A673 (cell line): ENCODE measurements around the gene PIWIL4. TPM values are rescaled to one million over a fixed set of nuclear protein-coding genes. Genes with fewer than 3 reads are reported as not detected.

Experiments
- BruUV-seq: library from RNA; stranded (reverse); fragments of 400-500 nt; replicated peaks from 2 replicates; lab custom pipeline; 2021; lab: Mats Ljungman, UMichigan
- CTCF ChIA-PET: fragments of 300-600 bp; sonication (Branson Sonifier 250); formaldehyde crosslinking; loops from one replicate; lab custom pipeline; 2022; ENCODE audit warnings: antibody characterized with exemption; lab: Charles Lee
- POLR2A ChIA-PET: fragments of 300-600 bp; sonication (Branson Sonifier 250); formaldehyde crosslinking; loops from one replicate; lab custom pipeline; 2022; ENCODE audit warnings: antibody characterized with exemption; ENCODE audit not compliant: low non-redundant PET; lab: Charles Lee
- DNase-seq: peaks from one replicate; pipeline ENCODE4 v3.0.0-alpha.2; 2015; ENCODE audit warnings: low spot score
- H3K27ac ChIP-seq: fragments of 200-600 bp; sonication (generic); 2 replicates; pipeline ENCODE4 v1.5.1; 2016; ENCODE audit warnings: mixed run types, low read depth, mild to moderate bottlenecking, mixed read lengths, antibody characterized with exemption, low read length; ENCODE audit not compliant: poor library complexity, severe bottlenecking
- H3K27me3 ChIP-seq: fragments of 200-600 bp; sonication (generic); replicated peaks from 2 replicates; pipeline ENCODE4 v1.6.1; 2017; ENCODE audit warnings: mixed run types, low read depth, mild to moderate bottlenecking, mixed read lengths, antibody characterized with exemption, low read length; ENCODE audit not compliant: insufficient read depth, poor library complexity
- H3K36me3 ChIP-seq: fragments of 200-600 bp; sonication (generic); 2 replicates; pipeline ENCODE4 v1.6.1; 2016; ENCODE audit warnings: mixed run types, mild to moderate bottlenecking, mixed read lengths, antibody characterized with exemption, low read length; ENCODE audit not compliant: insufficient read depth, poor library complexity, severe bottlenecking
- H3K4me1 ChIP-seq: fragments of 200-600 bp; sonication (generic); 2 replicates; pipeline ENCODE4 v1.6.1; 2017; ENCODE audit warnings: mixed run types, mild to moderate bottlenecking, mixed read lengths, antibody characterized with exemption, low read length; ENCODE audit not compliant: insufficient read depth, poor library complexity, severe bottlenecking
- H3K4me3 ChIP-seq: fragments of 200-600 bp; sonication (generic); 2 replicates; pipeline ENCODE4 v1.5.1; 2016; ENCODE audit warnings: low read depth, mixed run types, mild to moderate bottlenecking, mixed read lengths, low read length; ENCODE audit not compliant: poor library complexity, severe bottlenecking
- H3K9me3 ChIP-seq: fragments of 200-600 bp; sonication (generic); 2 replicates; pipeline ENCODE4 v1.6.1; 2016; ENCODE audit warnings: mixed run types, low read depth, mild to moderate bottlenecking, mixed read lengths, antibody characterized with exemption, low read length; ENCODE audit not compliant: poor library complexity, severe bottlenecking
- CTCF ChIP-seq: fragments of 300-800, 200-600 bp; sonication (generic); conservative IDR thresholded peaks from 2 replicates; pipeline ENCODE4 v1.5.1; 2017; ENCODE audit warnings: low read depth, mild to moderate bottlenecking, antibody characterized with exemption, low read length, moderate library complexity, mixed read lengths
- EZH2 ChIP-seq: fragments of 200-600 bp; sonication (generic); IDR thresholded peaks from 2 replicates; pipeline ENCODE4 v1.6.1; 2017; ENCODE audit warnings: borderline replicate concordance, low read depth, mild to moderate bottlenecking, mixed read lengths, antibody characterized with exemption, low read length; ENCODE audit not compliant: poor library complexity, severe bottlenecking
- intact Hi-C: fragments of 100-400 bp; cut with micrococcal nuclease; formaldehyde crosslinking; loops from one replicate; pipeline ENCODE4 v1.10.0; 2022; ENCODE audit not compliant: unreplicated experiment
- total RNA-seq: library from RNA; stranded (reverse); gene quantifications from 2 replicates; pipeline ENCODE4 v1.2.3, GENCODE V29; 2021

Gene PIWIL4
- total RNA-seq, 1 experiment from 2014 or later = 1.6 TPM

DNA sequence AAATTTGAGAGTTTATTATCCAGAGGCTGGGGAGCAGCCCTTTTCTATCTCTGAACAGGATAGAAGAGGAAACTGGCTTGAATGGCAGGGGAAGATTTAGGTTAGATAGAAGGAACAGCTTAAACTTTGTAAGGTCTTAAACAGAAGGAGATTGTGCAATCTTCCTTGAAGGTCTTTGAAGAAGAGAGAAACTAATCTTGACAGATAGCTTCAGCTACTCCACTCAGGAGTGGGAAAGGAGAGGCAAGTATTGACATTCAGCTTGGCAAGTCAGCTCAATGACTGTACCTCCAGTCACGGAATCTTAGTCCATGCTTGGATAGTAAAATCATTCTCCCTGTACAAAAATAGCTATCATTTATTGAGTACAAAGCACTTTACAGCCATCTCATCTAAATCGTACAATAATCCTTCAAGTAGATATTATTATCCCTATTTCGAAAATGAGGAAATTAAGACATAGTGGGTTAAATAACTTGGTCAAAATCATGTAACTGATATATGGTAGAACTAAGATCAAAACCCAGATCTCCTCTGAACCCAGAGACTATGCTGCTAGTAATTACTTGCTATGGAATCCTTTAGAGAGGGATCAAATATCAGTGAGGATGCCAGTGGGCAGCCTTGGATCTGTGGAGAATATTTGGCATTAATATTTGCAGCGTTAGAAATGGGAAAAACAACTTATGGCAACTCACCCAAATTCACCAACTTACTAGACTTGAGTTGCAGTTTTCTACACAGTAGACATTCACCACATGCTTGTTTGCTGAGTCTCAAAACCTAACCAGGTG is 40.3 kb upstream of the PIWIL4 start:
- Histone ChIP-seq H3K4me1 (no peaks in the 10 kb centered on the region), H3K27me3 (no peaks in the 10 kb centered on the region), H3K9me3 (no peaks in the 10 kb centered on the region), H3K4me3 (no peak overlapping the region), H3K36me3 (no peaks in the 10 kb centered on the region), H3K27ac (no peak overlapping the region)
- CTCF ChIA-PET = no interaction called here
- no peak for TF ChIP-seq CTCF
- TF ChIP-seq EZH2 = no peak
- peak; percentile 17 for DNase-seq
- POLR2A ChIA-PET = no interaction called here
- BruUV-seq = no TSS peak
- intact Hi-C loops = no loop called here

DNA sequence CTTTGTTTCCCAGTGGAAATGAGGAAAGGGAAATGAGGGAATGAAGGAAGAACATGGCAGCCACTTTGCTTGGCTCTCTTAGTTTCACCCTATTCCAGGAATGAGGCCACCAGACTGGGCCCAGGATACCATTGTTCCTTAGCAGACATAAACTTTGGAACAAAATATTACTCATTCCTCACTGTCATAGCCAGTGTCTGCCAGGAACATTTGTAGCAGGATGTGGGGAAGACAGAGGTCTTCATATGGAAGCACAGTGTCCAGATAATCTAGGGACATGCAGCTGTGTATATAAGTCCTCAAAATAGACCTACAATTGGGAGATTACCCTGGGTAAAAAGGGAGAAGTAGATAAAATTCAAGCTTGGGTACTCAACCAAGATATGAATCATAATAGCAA is 38.6 kb upstream of the PIWIL4 start:
- CTCF ChIA-PET = no interaction called here
- DNase-seq = no peak

DNA sequence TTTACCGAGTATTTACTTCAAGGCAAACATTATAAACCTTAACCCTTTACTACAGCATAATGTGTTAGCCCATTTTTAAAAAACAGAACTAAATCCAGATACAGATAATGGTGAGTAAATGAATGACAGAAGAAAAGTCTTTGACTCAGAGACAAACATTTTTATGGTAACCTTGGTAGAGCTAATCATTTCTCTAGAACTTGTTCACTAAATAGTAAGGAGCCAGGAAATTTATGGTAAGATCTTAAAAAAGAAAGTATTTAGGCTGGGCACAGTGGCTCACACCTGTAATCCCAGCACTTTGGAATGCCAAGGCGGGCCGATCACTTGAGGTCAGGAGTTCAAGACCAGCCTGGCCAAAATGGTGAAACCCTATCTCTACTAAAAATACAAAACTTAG is 35.0 kb upstream of the PIWIL4 start:
- CTCF ChIA-PET = no interaction called here
- no peak for DNase-seq
- TF ChIP-seq CTCF (no peak), EZH2 (no peak)
- no peaks in the 10 kb centered on the region for H3K4me1 ChIP-seq
- BruUV-seq = no TSS peak
- no peaks in the 10 kb centered on the region for H3K36me3 ChIP-seq
- POLR2A ChIA-PET = no interaction called here
- intact Hi-C loops = no loop called here
- no peaks in the 10 kb centered on the region for H3K27me3 ChIP-seq
- H3K4me3 ChIP-seq = no peak overlapping the region
- no peak overlapping the region for H3K27ac ChIP-seq
- no peaks in the 10 kb centered on the region for H3K9me3 ChIP-seq

More for the DNA sequence above, 38.6 kb upstream of the PIWIL4 start:
- Histone ChIP-seq H3K36me3 (no peaks in the 10 kb centered on the region), H3K4me3 (no peak overlapping the region), H3K27me3 (no peaks in the 10 kb centered on the region), H3K9me3 (no peaks in the 10 kb centered on the region), H3K4me1 (no peaks in the 10 kb centered on the region), H3K27ac (no peak overlapping the region)
- intact Hi-C loops = no loop called here
- no TSS peak for BruUV-seq
- POLR2A ChIA-PET = no interaction called here
- TF ChIP-seq EZH2 = no peak
- TF ChIP-seq CTCF = no peak
